Measurements from ENCODE around the gene TMEM158.

The TMEM158 gene

DNA sequence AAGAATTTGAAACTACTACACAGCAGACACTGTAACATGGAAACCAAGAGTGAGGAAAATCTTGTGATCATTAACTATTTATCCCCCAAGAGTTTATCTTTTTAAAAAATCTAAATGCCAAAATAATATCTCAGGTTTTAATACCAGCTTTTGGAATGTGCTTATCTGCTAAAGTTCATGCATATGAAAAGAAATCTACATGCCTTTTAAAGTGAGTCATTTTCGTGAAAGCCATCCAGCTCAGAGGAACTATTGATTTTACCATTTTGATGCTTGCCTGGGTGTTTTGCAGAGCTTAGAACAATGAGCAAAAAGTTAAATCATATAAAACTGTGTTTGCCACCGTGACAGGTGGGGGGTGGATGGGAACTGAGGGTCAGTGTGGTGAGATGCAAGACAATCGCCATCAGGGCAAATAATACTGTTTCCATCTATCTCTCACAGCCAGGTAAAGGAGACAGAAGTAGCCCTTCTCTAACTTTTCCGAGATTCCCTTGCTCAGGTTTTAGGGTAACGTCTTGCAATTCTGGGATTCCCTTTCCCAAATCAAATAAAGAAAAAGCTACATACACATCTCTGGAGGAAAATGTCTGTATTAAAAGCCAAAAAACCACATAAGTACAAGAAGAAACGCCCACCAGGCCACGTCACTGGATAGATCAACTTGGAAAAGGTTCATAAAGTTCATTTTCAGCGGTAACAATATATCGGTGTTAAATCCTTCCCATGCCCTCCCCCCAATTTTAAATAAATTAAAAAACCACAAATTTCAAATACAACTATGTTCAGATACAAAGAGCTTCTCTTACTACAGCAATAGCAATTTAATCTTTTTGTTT is 2.0 kb downstream of the TMEM158 start:
- H3K36me3 Mint-ChIP-seq (ENCODE audit: low read depth), result peaks cover 2% of the 10 kb centered on the region
- H3K27me3 Mint-ChIP-seq (ENCODE audit: low read depth), result peaks cover 71% of the 10 kb centered on the region
- DNase-seq (ENCODE audit: low spot score), result peak; percentile 19
- peaks cover 12% of the 10 kb centered on the region for H3K4me1 Mint-ChIP-seq (ENCODE audit: low read depth)
- H3K27ac Mint-ChIP-seq, result peak overlapping the region; percentile 53
- no peaks in the 10 kb centered on the region for H3K9me3 Mint-ChIP-seq
- peak overlapping the region; percentile 67 for H3K4me3 Mint-ChIP-seq

DNA sequence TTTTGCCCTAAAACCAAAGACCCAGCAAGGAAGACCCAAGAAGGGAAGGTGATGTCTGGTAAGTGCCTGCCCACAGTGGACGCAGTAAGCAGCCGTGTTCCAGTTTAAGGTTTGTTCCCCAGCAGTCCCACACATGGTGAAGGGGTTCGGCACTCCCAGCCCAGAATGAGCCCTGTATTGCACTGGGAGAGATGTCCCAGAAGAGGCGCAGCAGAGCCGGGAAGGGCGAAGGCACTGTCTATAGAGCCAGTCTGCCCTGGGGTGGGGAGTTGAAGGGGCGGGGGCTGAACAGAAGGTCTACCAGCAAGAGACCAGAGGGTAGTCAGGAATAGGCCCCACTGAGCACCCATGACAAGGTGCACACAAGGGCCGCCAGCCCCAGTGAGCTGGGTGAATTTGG is 6.4 kb downstream of the TMEM158 start:
- Mint-ChIP-seq H3K36me3 (ENCODE audit: low read depth) (peaks cover under 1% of the 10 kb centered on the region), H3K4me3 (no peak overlapping the region), H3K27me3 (ENCODE audit: low read depth) (peaks cover 59% of the 10 kb centered on the region), H3K27ac (no peak overlapping the region), H3K4me1 (ENCODE audit: low read depth) (peaks cover 8% of the 10 kb centered on the region), H3K9me3 (no peaks in the 10 kb centered on the region)
- DNase-seq (ENCODE audit: low spot score), result no peak

DNA sequence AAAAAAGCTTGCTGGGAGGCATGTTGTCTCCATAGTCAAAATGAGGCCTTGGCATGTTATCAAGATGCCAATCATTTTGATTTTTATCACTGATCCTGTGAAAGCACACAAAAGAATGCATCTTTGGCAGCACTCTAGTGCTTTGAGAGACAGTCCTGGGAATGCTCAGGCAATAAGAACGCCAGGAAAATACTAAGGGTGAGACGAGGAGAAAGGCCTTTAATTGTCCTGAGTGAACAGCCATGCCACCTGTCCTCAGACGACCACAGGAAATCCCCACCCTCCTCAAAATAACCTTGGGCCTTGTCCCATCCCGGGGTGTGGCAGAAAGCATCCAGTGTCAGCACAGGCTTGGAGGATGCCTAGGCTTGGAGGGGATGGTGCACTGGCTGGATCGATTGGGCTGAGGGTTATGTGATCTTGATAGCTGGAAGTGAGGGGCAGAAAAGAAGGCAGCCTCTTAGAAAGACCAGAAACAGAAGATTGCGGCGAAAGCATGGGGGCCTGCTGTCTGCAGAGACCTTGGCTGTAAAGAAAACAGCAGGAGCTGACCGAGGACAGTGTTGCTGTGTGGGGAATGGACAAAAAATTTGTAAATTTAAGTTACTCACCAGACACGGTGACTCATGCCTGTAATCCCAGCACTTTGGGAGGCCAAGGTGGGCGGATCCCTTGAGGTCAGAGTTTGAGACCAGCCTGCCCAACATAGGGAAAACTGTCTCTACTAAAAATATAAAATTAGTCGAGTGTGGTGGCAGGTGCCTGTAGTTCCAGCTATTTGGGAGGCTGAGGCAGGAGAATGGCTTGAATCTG is 7.3 kb downstream of the TMEM158 start:
- H3K27me3 Mint-ChIP-seq (ENCODE audit: low read depth), result peaks cover 50% of the 10 kb centered on the region

DNA sequence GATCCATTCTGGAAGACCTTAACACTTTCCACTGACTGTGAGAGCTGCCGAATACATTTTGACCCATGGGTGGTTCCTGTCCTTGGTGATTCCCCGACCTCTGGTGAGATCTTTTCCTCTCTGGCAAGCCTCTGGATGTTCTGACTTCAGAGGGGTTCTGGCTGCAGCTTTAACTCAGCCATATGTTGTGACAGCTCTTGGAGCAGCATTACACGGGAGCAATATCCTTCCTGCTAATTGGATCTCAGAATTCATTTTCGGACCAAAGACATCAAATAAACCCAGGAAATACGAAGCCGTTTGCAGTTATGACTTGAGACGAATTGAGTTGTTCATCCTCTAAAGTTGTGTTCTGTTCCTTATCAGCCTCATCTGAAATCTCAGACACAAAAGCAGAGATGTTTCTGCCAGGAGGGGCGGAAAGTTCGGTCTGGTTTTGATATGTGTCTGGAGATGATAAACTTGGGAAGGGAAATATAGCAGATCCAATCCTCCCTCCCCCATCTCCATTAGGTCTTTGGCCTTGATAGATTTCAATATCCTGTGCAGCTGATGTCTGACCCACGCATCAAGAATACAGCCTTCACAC is 10.0 kb downstream of the TMEM158 start:
- Mint-ChIP-seq H3K4me3 (no peak overlapping the region), H3K27ac (no peak overlapping the region), H3K4me1 (ENCODE audit: low read depth) (peaks cover 7% of the 10 kb centered on the region), H3K36me3 (ENCODE audit: low read depth) (no peaks in the 10 kb centered on the region), H3K27me3 (ENCODE audit: low read depth) (peaks cover 35% of the 10 kb centered on the region), H3K9me3 (no peaks in the 10 kb centered on the region)
- DNase-seq (ENCODE audit: low spot score), result no peak

More for the DNA sequence above, 7.3 kb downstream of the TMEM158 start:
- DNase-seq (ENCODE audit: low spot score), result no peak
- no peaks in the 10 kb centered on the region for H3K9me3 Mint-ChIP-seq
- H3K4me3 Mint-ChIP-seq, result no peak overlapping the region
- no peak overlapping the region for H3K27ac Mint-ChIP-seq
- H3K4me1 Mint-ChIP-seq (ENCODE audit: low read depth), result peaks cover 6% of the 10 kb centered on the region
- H3K36me3 Mint-ChIP-seq (ENCODE audit: low read depth), result no peaks in the 10 kb centered on the region

DNA sequence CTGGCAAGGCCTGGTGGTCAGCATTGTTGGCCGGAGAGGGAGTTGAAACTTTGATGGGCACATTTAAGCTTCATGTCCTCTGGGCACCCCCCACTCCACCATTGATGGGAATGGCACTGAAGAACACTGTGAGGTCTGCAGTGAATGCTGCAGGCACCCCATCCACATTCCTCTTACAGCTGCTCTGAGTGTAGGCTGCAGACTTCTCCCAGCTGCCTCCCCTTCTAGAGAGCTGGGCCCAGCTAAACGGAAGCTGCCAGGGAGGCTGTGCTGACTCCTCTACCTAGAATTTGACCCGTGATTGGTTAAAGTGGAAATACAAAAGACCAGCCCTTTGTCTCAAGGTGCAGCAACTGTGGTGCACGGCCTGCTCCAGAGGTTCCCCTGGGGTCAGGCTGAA is 10.6 kb downstream of the TMEM158 start:
- Mint-ChIP-seq H3K4me1 (ENCODE audit: low read depth) (peaks cover 12% of the 10 kb centered on the region), H3K27me3 (ENCODE audit: low read depth) (peaks cover 34% of the 10 kb centered on the region), H3K27ac (no peak overlapping the region), H3K9me3 (no peaks in the 10 kb centered on the region), H3K4me3 (no peak overlapping the region), H3K36me3 (ENCODE audit: low read depth) (no peaks in the 10 kb centered on the region)
- no peak for DNase-seq (ENCODE audit: low spot score)

DNA sequence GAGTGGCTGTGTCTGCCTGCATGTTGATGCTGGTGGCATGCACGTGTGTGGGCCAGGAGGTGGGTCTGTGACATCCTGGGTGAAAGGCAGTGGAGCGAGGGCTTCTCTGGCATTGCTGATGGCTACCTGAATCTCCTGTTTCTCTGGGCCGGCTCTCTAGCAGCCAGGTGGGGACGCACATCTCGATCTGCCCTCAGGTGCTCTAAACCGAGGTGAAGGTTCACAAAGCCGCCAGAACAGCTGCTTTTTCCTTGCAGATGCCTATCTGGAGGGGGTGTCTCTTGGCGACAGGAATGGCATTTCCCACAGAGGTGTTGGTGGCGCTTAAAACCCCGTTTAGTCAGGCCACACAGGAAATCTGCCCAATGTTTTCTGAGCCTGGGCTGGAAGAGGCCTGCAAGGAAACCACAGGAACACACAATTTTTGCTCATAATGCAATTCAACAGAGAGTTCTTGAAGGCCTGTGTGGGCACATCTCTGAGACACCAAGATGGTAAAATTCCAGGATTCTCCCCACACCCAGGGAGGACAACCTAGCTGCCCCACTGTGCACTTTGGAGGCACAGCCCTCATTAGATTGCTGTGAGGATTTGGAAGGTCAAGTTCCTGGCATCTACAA is 11.9 kb downstream of the TMEM158 start:
- peaks cover 25% of the 10 kb centered on the region for H3K27me3 Mint-ChIP-seq (ENCODE audit: low read depth)
- no peak overlapping the region for H3K27ac Mint-ChIP-seq
- DNase-seq (ENCODE audit: low spot score), result no peak

DNA sequence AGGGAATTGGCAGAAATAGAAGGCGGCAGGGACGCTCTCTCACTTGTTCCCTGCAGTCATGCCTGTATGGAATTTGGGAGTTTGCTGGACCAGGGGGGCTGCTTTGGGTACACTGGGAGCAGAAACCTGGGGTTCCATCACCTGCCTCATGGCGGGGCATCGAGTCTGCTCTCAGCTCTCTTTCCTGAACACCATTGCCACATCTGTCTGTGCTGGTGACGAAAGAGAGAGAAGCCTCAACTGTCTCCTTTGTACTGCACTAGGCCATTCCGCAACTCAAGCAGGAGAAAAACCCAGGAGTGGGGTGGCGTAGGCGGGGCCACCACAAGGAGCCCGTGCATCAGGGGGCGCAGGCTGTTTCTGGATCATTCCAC is 14.0 kb downstream of the TMEM158 start:
- Mint-ChIP-seq H3K4me1 (ENCODE audit: low read depth) (peaks cover 29% of the 10 kb centered on the region), H3K36me3 (ENCODE audit: low read depth) (no peaks in the 10 kb centered on the region), H3K27me3 (ENCODE audit: low read depth) (peaks cover 18% of the 10 kb centered on the region), H3K4me3 (no peak overlapping the region), H3K9me3 (no peaks in the 10 kb centered on the region), H3K27ac (no peak overlapping the region)
- no peak for DNase-seq (ENCODE audit: low spot score)

More for the DNA sequence above, 11.9 kb downstream of the TMEM158 start:
- Mint-ChIP-seq H3K4me1 (ENCODE audit: low read depth) (peaks cover 16% of the 10 kb centered on the region), H3K36me3 (ENCODE audit: low read depth) (no peaks in the 10 kb centered on the region), H3K4me3 (no peak overlapping the region), H3K9me3 (no peaks in the 10 kb centered on the region)

DNA sequence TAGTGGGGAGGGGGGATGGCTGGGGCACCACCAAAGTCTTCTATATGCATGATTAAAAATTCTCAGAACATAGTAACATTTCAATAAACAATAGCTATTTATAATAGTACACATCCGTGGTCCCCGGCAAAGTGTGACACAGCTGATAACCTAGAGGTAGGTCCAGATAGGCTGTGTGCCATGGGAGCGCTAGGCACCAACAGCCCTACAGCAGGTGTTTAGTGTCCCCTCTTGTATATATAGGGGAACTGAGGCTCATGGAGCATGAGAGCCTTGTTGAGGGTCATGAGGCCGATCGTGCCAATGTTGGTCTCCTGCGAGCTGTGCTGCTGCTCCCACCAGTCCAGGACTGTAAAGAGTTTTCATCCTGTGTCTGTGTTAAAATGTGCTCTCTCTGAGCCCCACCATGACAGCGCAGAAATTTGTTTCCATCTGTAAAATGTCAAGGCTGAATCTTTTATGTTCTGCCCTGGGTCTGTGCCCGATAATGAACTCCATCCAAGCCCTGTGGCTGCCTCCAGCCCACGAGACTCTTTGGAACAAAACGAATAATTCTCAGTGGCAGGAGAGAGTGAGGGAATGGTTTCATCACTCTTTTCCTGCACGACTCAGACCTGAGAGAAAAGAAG is 14.5 kb downstream of the TMEM158 start:
- Mint-ChIP-seq H3K27ac (no peak overlapping the region), H3K27me3 (ENCODE audit: low read depth) (peaks cover 14% of the 10 kb centered on the region), H3K4me3 (no peak overlapping the region), H3K4me1 (ENCODE audit: low read depth) (peaks cover 30% of the 10 kb centered on the region), H3K9me3 (no peaks in the 10 kb centered on the region), H3K36me3 (ENCODE audit: low read depth) (no peaks in the 10 kb centered on the region)
- DNase-seq (ENCODE audit: low spot score), result no peak

DNA sequence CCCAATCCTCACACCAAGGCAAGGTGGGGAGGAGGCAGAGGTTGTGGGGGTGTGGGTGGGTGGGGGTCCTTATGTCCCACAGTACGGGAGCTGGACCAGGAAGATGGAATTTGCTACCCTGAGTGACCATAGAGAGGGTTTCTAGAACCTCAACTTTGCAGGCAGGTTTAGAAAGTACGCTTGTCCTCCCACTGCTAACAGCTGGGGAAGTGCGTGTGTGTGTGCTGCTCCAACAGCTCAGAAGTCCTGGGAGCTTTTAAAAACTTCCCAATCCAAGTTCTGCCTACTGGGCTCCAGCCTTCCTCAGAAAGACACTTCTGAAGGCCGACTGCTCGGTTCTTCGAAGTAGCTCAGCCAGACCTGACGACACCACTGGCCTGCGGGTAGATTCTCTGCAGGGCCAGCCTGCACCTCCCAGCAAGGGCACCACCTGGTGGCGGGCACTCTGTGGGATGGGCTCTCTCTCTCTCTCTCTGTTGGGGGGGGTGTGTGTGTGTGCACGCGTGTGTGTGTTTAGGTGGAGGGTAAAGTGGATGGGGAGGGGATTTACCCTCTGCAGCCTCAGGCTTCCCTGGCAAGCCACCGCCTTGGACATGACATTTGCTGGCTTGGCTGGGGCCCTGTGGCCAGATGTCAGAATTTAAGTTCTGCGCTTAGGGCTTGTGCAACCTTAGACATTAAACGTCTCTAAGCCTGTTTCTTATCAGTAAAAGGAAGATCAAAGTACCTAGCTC is 15.6 kb downstream of the TMEM158 start:
- H3K36me3 Mint-ChIP-seq (ENCODE audit: low read depth), result no peaks in the 10 kb centered on the region
- H3K4me1 Mint-ChIP-seq (ENCODE audit: low read depth), result peaks cover 30% of the 10 kb centered on the region
- peak overlapping the region; percentile 0 for H3K27ac Mint-ChIP-seq
- H3K27me3 Mint-ChIP-seq (ENCODE audit: low read depth), result peaks cover 10% of the 10 kb centered on the region
- DNase-seq (ENCODE audit: low spot score), result peak; percentile 70
- H3K9me3 Mint-ChIP-seq, result no peaks in the 10 kb centered on the region
- H3K4me3 Mint-ChIP-seq, result no peak overlapping the region

DNA sequence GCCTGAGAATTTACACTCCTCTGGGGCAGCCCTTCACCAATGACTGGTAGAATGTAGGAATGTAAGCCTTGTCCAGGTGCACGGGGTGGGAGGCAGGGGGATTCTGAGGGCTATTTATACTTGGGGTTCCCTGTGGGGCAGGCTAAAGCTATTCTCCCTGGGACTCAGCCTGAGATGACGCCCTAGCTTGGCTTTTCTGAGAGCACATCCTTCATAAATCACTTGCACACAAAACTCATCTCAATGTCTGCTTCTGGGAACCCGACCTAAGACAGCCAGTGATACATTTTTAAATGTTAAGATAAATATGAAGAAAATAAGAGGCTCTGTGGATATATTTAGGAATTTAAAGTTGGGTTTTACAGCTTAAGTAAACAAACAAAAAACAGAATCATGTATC is 16.6 kb downstream of the TMEM158 start:
- Mint-ChIP-seq H3K27ac (no peak overlapping the region), H3K9me3 (no peaks in the 10 kb centered on the region), H3K27me3 (ENCODE audit: low read depth) (peaks cover 10% of the 10 kb centered on the region), H3K4me3 (no peak overlapping the region), H3K36me3 (ENCODE audit: low read depth) (no peaks in the 10 kb centered on the region), H3K4me1 (ENCODE audit: low read depth) (peaks cover 34% of the 10 kb centered on the region)
- no peak for DNase-seq (ENCODE audit: low spot score)

DNA sequence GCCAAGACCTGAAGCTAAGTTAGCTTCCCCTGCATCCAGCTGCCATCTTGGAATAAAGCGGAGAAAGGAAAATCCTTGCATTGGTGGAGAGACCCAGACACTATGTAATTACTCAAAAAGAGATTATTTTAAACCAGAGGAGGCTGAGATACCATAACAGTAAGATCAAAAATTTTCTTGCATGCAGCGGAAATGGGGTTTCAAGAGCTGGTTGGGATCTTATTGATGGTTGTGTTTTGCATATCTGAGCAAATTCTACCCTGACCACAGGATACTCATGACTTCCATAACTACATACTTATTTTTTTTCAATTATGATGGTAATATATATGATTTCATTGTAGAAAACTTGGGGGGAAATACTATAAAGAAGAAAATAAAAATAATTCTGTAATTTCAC is 17.5 kb downstream of the TMEM158 start:
- H3K9me3 Mint-ChIP-seq, result no peaks in the 10 kb centered on the region
- peaks cover 10% of the 10 kb centered on the region for H3K27me3 Mint-ChIP-seq (ENCODE audit: low read depth)
- peaks cover 30% of the 10 kb centered on the region for H3K4me1 Mint-ChIP-seq (ENCODE audit: low read depth)
- no peaks in the 10 kb centered on the region for H3K36me3 Mint-ChIP-seq (ENCODE audit: low read depth)
- H3K27ac Mint-ChIP-seq, result peak overlapping the region; percentile 65
- DNase-seq (ENCODE audit: low spot score), result peak; percentile 26
- H3K4me3 Mint-ChIP-seq, result peak overlapping the region; percentile 42

DNA sequence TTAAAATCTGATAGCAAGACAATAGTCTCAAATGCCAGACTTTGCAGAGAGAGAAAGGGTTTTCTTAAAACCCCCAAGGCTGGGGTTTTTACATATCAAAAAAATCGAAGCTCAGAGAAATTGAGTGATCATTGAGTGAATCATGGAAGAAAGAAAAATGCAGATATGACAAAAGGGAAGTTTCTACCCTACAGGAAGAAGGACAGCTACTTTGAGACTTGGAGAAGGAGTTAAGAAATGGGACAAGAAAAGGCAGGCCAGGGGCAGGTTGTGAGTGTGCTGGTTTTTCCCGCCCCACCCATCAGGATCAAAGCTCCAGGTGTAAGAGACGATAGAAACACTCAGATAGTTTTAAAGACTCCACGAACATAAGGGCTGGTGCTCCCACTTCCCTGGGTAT is 18.6 kb downstream of the TMEM158 start:
- Mint-ChIP-seq H3K9me3 (no peaks in the 10 kb centered on the region), H3K4me1 (ENCODE audit: low read depth) (peaks cover 30% of the 10 kb centered on the region), H3K36me3 (ENCODE audit: low read depth) (no peaks in the 10 kb centered on the region), H3K27me3 (ENCODE audit: low read depth) (peaks cover 15% of the 10 kb centered on the region), H3K4me3 (peak overlapping the region; percentile 5), H3K27ac (peak overlapping the region; percentile 12)
- no peak for DNase-seq (ENCODE audit: low spot score)

DNA sequence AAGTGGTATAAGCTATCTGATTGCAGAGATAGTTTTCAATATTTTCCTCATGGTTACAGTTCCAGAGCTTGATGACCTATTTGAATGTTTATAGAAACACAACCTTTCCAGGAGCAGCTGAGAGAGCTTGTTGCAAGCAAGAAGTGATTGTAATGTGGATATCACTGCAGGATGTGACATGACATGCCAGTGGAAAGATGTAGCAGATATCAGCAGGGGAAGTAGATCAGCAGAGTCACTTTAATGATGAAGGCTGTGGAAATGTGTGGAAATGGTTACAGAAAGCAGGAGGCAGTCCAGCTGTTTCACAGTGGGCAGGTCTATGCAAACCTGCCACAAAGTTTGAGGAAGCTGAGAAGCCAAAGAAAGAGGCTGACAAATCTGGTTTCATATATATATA is 21.0 kb downstream of the TMEM158 start:
- peaks cover 13% of the 10 kb centered on the region for H3K27me3 Mint-ChIP-seq (ENCODE audit: low read depth)
- DNase-seq (ENCODE audit: low spot score), result no peak
- H3K9me3 Mint-ChIP-seq, result no peaks in the 10 kb centered on the region
- peaks cover 21% of the 10 kb centered on the region for H3K4me1 Mint-ChIP-seq (ENCODE audit: low read depth)
- H3K27ac Mint-ChIP-seq, result no peak overlapping the region
- no peak overlapping the region for H3K4me3 Mint-ChIP-seq
- H3K36me3 Mint-ChIP-seq (ENCODE audit: low read depth), result no peaks in the 10 kb centered on the region

Data from T-helper 2 cell treated with Interferon-gamma antibody and Interleukin-4, amounts not matched to agents 5 μg/mL and 100 μg/mL, for 36 hours (primary cell).